ES-I3 (cell line): ENCODE measurements around the gene PATZ1.
"Not testable (repeated sequence)": the region's sequence is repeated elsewhere in the genome, so short reads cannot be mapped to it uniquely, and the experiment has no call there.

Experiments
- H3K36me3 ChIP-seq: 2 replicates; pipeline ENCODE4 v1.6.1; 2013; ENCODE audit warnings: mild to moderate bottlenecking, low read length, control low read depth, moderate library complexity; ENCODE audit not compliant: insufficient read depth
- H3K4me1 ChIP-seq: 2 replicates; pipeline ENCODE4 v1.6.1; 2013; ENCODE audit warnings: mild to moderate bottlenecking, control low read depth, low read length; ENCODE audit not compliant: insufficient read depth
- H3K9ac ChIP-seq: 2 replicates; pipeline ENCODE4 v1.6.1; 2013; ENCODE audit warnings: low read depth, mild to moderate bottlenecking, low read length, moderate library complexity
- H3K9me3 ChIP-seq: 2 replicates; pipeline ENCODE4 v1.6.1; 2013; ENCODE audit warnings: mild to moderate bottlenecking, low read length, moderate library complexity; ENCODE audit not compliant: control insufficient read depth, insufficient read depth

Gene PATZ1

DNA sequence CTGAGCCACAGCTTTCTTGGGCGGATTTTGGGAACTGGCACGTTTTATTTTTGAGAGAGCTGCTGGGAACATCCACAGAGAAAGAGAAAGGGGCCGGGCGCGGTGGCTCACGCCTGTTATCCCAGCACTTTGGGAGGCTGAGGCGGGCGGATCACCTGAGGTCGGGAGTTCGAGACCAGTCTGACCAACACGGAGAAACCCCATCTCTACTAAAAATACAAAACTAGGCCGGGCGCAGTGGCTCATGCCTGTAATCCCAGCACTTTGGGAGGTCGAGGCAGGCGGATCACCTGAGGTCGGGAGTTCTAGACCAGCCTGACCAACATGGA lies 1.8 kb upstream of the PATZ1 start:
- not testable (repeated sequence) for H3K36me3 ChIP-seq, H3K4me1 ChIP-seq, H3K9me3 ChIP-seq
- peak overlapping the region; percentile 97 for H3K9ac ChIP-seq

DNA sequence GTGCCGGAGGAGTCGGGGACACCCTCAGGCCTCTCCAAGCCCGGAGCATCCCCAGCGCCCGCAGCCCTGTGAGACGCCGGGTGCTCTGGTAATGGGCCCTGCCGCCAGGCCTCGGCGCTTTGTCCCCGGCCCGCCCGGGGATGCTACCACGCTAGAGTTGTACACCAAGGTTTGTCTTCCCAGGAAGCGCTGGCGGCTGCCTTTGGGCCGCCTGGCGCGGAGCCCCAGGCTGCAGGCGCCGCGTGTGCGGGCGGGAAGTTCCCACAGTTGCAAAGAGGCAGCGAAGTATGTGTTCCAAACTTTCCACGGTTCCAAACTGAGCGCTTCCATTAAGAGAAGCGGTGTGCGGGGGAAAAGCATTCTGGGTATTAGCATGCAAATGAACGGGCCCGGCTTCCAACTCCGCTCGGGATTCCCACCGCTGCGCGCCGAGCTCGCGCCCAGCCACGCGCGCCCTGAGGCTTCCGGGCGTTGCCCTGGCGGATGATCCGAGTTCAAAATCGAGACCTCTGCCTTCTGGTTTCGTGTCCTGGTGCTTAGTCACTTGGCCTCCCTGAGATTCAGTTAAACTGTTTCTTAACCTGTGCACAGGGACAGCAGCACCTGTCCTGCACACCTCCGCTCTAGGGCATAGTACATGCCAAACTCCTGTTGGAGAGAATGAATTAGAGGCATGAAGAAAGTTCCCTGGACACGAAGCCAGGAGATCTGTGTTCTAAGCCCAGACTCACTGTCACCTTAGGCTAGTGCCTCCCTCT lies 1.3 kb upstream of the PATZ1 start:
- Histone ChIP-seq H3K4me1 (peaks cover 10% of the 10 kb centered on the region; the same call in 1 of the 2 replicates), H3K9ac (peak overlapping the region; percentile 97), H3K9me3 (no peaks in the 10 kb centered on the region), H3K36me3 (no peaks in the 10 kb centered on the region)

DNA sequence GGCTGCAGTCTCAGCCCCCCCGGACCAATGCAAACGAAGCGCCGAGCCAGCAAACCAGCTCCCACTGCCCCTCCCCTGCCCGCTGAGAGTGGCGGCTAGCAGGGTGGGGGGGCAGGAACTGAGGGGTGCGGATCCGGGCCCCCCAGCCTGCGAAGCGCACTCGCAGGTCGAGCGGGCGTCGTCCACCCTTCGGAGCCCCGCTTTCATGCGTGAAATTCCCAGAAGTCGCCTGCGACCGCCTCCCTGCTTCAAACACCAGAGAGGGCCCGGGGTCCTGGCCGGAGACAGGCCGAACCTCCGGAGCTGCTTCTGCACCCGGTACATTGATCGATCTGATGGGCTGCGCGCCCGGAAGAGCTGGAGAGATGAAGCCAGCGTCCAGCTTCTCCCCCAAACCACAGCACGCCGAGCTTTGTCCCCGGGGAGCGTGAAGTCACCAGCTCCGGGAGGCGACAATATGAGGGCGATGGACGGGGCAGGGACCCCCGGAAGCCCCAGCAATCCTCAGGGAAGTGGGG lies 646 bp upstream of the PATZ1 start:
- Histone ChIP-seq H3K4me1 (peaks cover 16% of the 10 kb centered on the region; the same call in 1 of the 2 replicates), H3K36me3 (no peaks in the 10 kb centered on the region; the same call in none of the 2 replicates), H3K9me3 (no peaks in the 10 kb centered on the region), H3K9ac (peak overlapping the region; percentile 97)

DNA sequence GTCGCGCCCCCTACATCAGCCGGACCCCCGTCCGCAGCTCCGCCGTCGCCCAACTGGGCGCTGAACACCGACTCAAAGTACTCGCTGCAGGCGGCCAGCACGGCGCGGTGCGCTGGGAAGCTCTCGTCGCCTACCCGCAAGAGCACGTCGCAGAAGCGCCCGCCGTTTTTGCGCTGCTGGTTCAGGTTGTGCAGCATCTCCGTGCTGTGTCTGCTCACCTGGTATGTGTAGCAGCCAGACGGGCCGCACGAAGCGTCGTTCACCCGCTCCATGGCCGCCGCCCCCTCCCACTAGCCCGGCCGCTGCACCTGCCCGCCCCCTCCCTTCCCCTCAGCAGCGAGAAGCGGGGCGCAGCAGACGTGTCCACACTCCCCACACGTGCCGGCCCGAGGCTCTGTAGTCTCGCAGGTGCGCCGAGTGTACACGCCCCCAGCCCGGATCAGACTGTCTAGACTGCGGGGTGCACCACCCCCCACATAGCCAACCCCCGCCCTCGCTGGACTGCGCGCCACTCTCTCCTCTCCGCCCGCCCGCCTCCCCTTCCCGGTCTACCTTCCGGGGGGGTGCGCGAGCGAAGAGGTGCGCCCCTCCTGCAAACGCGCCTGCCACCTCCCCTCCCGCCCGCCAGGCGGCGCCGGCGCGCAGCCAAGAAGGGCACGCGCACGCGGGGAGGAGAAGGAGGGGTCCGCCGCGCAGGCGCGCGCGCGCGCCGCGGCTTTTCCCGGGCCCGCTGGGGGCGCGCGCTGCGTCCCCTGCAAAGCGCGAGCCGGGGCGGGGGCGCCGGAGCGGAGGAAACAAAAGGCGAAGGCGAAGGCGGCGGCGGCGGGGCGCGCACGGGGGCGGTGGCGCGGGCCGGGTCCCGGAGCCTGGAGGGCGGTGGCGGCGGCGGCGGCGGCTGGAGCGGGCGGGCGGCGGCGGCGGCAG lies 553 bp downstream of the PATZ1 start:
- Histone ChIP-seq H3K4me1 (peaks cover 19% of the 10 kb centered on the region; the same call in 1 of the 2 replicates), H3K36me3 (peaks cover 6% of the 10 kb centered on the region), H3K9ac (peak overlapping the region; percentile 58), H3K9me3 (no peaks in the 10 kb centered on the region)

DNA sequence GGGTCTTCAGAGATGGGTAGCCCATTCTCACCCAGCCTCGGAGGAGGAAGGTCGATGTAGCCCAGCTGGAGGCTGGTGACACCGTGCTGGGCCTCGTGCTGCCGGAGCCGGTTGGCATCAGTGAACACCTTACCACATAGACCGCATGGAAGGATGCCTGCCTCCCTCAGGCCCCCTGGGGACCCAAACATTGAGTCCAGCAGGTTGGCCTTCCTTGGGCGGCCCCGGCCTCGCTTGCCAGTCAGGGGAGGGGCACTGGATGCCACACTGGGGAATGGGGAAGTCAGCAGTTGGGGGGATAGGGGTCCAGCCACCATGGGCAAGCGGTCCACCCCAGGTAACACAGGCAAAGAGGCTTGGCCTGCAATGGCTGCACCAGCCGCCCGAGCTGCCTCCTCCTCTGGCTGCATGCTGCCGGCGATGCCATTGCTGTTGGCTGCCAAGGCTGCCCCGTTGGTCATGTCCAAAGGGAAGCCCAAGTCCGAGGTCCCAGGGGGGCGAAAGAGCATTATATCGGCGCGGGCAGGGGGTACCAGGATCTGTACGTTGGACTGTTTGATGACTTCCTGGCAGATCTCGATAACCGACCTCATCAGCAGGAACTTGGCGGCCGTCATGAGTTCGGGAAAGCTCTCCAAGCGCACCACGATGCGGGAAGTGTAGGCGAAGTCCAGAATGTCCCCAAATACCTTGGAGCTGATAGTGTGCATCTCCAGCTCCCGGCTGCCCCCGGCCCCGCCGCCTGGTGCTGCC lies 1.4 kb downstream of the PATZ1 start:
- Histone ChIP-seq H3K4me1 (peaks cover 19% of the 10 kb centered on the region; the same call in 1 of the 2 replicates), H3K9ac (peak overlapping the region; percentile 58), H3K9me3 (no peaks in the 10 kb centered on the region), H3K36me3 (peaks cover 6% of the 10 kb centered on the region)

DNA sequence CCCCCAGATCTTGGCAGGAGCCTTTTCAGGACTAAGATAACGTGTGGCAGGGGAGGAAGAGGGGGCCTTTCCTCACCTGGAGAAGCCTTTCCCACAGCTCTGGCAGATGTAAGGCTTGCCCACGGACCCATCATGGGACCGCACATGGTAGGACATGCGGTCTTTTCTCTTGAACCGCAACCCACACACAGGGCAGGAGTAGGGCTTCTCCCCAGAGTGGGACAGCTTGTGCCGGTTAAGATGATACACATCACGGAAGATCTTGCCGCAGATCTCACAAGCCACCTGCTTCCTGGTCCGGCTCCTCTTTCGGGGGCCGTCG lies 1.9 kb downstream of the PATZ1 start:
- peak overlapping the region; percentile 58 for H3K9ac ChIP-seq
- peaks cover 19% of the 10 kb centered on the region; the same call in 1 of the 2 replicates for H3K4me1 ChIP-seq

DNA sequence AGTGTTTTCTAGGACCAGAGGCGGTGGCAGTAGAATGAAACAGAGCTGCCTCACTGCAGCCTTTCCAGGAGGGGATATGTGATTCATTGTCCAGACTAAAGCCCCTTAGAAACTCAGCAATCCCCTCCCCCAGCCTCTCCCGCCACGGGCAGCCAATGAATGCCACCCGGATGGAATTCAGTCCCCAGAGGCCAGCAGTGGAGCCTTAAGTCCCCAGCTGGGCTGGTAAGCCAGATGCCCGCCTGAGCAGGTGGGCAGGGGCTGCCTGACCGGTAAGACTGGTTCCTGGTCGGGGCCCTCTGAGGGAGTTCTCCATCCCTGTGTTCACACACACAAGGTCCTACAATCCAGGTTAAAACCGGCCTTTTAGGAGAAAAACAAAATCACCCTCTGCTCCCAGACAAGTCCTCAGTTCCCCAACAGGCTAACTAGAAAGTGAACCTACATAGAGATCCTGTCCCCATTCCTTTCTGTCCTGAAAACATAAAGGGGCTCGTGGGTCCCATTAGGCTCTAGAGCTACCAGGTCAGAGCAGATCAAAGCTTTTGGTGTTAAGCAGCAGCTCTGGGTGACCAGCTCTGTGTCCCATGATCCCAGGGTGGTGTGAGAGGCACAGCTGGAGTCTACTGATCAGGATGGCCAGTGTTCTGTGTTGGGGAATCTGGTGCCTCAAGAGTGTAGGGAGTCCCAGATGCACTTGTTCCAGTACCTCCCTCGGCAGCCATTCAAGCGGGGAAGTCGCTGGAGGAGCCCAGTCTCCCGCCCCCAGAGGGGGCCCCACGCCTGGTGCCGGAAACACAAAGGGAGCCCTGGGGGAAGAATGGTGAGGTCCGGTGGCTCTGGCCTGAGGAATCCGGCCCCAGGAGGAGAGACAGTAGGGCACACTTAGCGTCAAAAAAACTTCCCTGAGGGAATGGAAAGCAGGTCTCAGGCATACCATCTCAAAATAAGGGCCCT lies 2.6 kb downstream of the PATZ1 start:
- Histone ChIP-seq H3K9me3 (no peaks in the 10 kb centered on the region), H3K36me3 (peaks cover 6% of the 10 kb centered on the region), H3K9ac (peak overlapping the region; percentile 58), H3K4me1 (peaks cover 19% of the 10 kb centered on the region; the same call in 1 of the 2 replicates)

More for the DNA sequence above, 1.9 kb downstream of the PATZ1 start:
- Histone ChIP-seq H3K36me3 (peaks cover 6% of the 10 kb centered on the region), H3K9me3 (no peaks in the 10 kb centered on the region)

DNA sequence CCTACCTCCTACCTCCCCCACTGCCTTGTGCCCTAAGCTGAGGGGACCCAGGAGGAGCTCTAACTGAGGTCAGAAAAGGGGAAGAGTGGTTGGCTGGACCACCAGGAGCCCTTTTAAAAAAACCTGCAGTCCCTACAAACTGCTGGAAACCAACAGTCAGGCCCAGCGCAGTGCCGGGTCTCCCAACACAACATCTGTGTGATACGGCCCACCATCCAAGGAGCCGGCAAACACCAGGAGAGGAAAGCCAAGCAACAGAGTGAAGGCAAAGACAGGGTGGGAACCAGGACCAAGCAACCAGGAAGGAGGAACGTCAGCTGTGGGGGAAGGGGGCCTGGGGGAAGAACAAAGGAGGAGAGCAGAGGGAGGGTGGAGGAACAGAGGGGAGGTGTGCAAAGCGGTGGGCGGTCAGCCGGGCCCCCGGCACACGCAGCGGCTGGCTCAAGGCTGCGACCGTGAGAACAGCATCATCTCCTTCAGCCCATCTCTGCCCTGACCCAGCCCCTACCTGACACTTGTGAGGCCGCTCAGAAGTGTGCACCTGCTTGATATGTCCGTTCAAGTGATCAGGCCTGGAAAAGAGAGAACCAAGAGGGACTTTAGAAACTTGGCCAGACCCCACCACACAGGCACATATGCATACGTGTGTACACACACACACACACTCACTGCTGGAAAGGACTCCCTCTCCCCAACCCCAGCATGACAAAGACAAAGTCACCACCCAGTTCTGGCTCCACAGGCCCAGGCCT lies 3.6 kb downstream of the PATZ1 start:
- no peaks in the 10 kb centered on the region for H3K9me3 ChIP-seq
- peaks cover 19% of the 10 kb centered on the region; the same call in 1 of the 2 replicates for H3K4me1 ChIP-seq
- H3K9ac ChIP-seq: peak overlapping the region; percentile 58

DNA sequence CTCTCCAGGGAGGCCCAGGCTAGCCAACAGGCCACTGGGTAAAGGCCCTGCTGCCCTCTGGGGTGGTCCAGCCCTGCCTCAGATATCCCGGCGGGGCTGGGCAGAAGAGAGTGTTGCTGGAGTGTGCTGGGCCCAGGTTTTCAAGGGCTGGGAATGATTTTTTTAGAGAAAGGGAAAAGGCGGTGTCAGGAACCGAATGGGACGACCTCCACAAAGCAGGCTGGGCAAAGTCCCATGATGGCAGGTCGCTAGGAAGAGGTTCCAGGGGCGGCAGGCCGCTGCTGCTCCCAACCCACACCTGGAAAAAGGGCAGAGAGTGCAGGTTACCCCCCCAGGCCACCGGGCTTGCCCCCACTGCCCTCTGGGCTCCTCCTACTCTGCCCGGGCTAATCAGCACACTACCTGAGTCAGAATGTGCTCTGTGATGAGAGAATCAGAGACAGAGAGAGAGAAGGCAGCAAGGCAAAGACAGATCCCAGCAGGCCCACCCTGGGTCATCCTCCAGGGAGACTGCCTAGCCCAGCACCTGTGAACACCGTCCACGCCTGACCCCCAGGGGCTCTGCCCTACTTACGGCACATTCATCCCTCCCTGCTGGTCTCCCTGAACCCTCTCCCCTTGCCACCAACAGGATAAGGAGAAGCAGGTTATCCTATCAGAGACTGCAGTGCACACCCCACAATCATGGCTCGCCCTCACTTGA lies 4.6 kb downstream of the PATZ1 start:
- no peak overlapping the region for H3K9ac ChIP-seq
- H3K9me3 ChIP-seq: no peaks in the 10 kb centered on the region
- H3K4me1 ChIP-seq: peaks cover 19% of the 10 kb centered on the region; the same call in 1 of the 2 replicates
- H3K36me3 ChIP-seq: peaks cover 9% of the 10 kb centered on the region

More for the DNA sequence above, 3.6 kb downstream of the PATZ1 start:
- H3K36me3 ChIP-seq: peaks cover 9% of the 10 kb centered on the region

DNA sequence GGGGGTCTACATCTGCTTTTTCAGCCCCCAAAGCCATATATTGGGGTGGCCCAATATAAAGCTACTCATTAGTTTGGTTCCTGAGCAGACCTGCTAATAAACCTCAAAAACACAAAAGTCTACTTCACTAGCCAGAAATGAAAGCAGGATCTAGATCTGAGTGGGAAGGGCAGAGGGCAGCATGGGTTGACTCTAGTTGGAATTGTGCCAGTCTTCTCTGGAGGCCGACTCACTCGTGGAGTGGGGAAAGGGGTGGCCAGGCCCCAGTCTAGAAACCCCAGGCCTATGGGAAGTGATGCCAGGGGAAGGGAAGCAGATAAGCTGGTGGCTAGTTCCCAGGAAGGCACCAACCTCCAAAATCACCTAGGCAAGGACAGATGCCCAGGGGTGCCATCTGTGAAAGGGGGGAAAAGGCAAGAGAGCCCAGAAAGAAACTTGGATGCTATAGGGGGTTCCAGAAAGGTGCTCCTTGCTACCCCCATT lies 5.3 kb downstream of the PATZ1 start:
- Histone ChIP-seq H3K36me3 (peaks cover 9% of the 10 kb centered on the region), H3K9ac (no peak overlapping the region), H3K9me3 (no peaks in the 10 kb centered on the region), H3K4me1 (peaks cover 19% of the 10 kb centered on the region; the same call in 1 of the 2 replicates)

DNA sequence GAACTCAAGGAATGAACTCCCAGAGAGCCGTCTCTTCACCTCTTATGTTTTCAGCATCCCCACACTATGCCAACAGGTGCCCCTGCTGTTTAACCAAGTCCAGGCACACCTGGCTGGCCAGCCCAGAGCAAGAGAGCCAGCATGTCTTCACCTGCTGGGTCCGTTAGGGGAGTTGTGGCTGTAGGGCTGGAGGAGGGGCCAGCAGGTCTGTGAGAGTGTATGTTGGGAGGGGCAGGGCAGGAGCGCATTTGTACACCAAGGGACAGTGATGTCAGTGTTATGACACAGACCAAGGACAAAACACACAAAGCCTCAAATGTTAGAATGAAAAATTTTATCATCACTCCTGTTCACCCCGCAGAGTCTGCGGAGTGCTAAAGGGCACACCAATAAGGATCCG lies 5.8 kb downstream of the PATZ1 start:
- peaks cover 19% of the 10 kb centered on the region; the same call in 1 of the 2 replicates for H3K4me1 ChIP-seq
- H3K9me3 ChIP-seq: no peaks in the 10 kb centered on the region
- no peak overlapping the region for H3K9ac ChIP-seq
- H3K36me3 ChIP-seq: peaks cover 11% of the 10 kb centered on the region

DNA sequence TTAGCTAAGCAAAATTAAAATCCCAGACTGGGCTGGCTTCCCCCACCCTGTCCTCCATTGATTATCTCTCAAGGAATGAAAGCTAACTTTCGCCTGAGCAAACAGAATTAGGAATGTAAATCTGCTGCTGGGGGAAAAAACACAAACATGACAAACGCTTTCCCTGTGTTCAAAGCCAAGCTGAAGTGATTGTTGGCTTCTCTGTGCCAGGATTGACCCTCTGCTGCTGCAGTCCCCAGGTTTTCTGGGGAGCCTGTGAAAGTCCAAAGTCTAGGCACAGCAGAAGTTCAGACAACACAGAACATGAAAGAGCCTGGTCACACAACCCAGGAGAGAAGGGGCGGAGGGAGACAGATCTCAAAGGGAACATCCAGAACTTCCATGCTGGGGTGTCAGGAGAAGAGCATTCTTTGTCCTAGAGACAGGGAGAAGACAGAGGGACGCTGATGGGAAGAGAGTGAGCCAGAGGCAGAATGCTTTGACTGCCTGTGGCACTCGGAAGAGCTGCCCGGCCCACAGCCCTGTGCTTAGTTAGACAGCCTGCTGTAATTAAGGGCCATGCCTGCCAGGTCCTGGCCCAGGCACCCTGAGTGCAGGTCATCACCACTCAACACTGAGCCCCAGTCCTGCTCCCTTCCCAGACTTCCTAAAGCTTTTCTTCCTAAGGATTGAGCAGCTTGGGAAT lies 6.9 kb downstream of the PATZ1 start:
- no peak overlapping the region for H3K9ac ChIP-seq
- peaks cover 19% of the 10 kb centered on the region; the same call in 1 of the 2 replicates for H3K4me1 ChIP-seq
- H3K36me3 ChIP-seq: peaks cover 15% of the 10 kb centered on the region
- no peaks in the 10 kb centered on the region for H3K9me3 ChIP-seq
